NCI-H2227 (cell line): ENCODE results near the gene PDGFD.

Experiments
- DNase-seq: peaks from one replicate; lab custom pipeline; 2025; ENCODE audit not compliant: unreplicated experiment; lab: John Stamatoyannopoulos, UW

PDGFD gene

GRCh38 chr11:104164028-104164520, at the start of gene PDGFD:
PDGFD (minus strand) TSS chr11:104164147.
- DNase-seq: peak; percentile 87

- DNase-seq: no peak
These were observed 43.0 kb upstream of the PDGFD start for GRCh38 chr11:104206936-104207335.

- no peak for DNase-seq
These were observed 41.9 kb upstream of the PDGFD start for GRCh38 chr11:104205838-104206237.

- no peak for DNase-seq
These were observed 36.7 kb upstream of the PDGFD start for GRCh38 chr11:104200688-104201087.

GRCh38 chr11:104199053-104199452, 35.1 kb upstream of the PDGFD start:
- no peak for DNase-seq

GRCh38 chr11:104198576-104198975, 34.6 kb upstream of the PDGFD start:
- no peak for DNase-seq

- DNase-seq: no peak
These were observed 27.2 kb upstream of the PDGFD start for GRCh38 chr11:104191124-104191523.

- no peak for DNase-seq
These were observed 19.6 kb upstream of the PDGFD start for GRCh38 chr11:104183593-104183992.

- DNase-seq: no peak
These were observed 11.8 kb upstream of the PDGFD start for GRCh38 chr11:104175769-104176168.

- no peak for DNase-seq
These were observed 5.1 kb upstream of the PDGFD start for GRCh38 chr11:104169091-104169490.

- no peak for DNase-seq
These were observed 1.1 kb upstream of the PDGFD start for GRCh38 chr11:104165014-104165413.

GRCh38 chr11:104163100-104164027, 583 bp downstream of the PDGFD start:
- DNase-seq: peak; percentile 31

- DNase-seq: no peak
These were observed 2.0 kb downstream of the PDGFD start for GRCh38 chr11:104161751-104162450.

- DNase-seq: peak; percentile 78
These were observed 4.6 kb downstream of the PDGFD start for GRCh38 chr11:104159356-104159755.

GRCh38 chr11:104155375-104155774, 8.6 kb downstream of the PDGFD start:
- no peak for DNase-seq

- DNase-seq: no peak
These were observed 9.7 kb downstream of the PDGFD start for GRCh38 chr11:104154296-104154695.

GRCh38 chr11:104152941-104153505, 10.9 kb downstream of the PDGFD start:
- no peak for DNase-seq

- no peak for DNase-seq
These were observed 12.3 kb downstream of the PDGFD start for GRCh38 chr11:104151404-104152204.

- DNase-seq: no peak
These were observed 15.2 kb downstream of the PDGFD start for GRCh38 chr11:104148706-104149105.

- no peak for DNase-seq
These were observed 15.9 kb downstream of the PDGFD start for GRCh38 chr11:104148074-104148473.

- no peak for DNase-seq
These were observed 17.0 kb downstream of the PDGFD start for GRCh38 chr11:104146943-104147342.
